Activated CD4-positive, alpha-beta T cell treated with anti-CD3 and anti-CD28 coated beads for 48 hours (primary cell): ENCODE measurements around the gene GRK3.

ENCODE experiments used
- DNase-seq: peaks from one replicate; pipeline ENCODE4 v3.0.0-alpha.2; 2020

GRK3 gene

DNA sequence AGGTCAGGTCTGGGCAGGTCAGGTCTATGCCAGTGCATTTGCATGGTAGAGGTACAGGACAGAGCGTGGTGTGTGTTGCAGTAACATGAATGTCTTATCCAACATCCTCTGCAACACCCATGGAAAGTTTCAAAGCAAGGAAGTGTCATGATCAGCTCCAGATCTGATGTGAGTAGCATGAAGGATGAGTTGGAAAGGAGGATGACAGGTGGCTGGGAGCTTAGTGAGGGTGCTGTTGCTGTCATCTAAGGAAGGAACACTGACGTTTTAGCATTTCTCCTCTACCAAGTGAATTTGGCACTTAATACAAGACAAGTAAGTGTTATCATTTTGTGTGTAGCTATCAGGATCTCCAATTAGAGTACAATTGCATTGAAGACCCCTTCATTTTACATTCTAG lies 65.1 kb downstream of the GRK3 start:
- no peak for DNase-seq

DNA sequence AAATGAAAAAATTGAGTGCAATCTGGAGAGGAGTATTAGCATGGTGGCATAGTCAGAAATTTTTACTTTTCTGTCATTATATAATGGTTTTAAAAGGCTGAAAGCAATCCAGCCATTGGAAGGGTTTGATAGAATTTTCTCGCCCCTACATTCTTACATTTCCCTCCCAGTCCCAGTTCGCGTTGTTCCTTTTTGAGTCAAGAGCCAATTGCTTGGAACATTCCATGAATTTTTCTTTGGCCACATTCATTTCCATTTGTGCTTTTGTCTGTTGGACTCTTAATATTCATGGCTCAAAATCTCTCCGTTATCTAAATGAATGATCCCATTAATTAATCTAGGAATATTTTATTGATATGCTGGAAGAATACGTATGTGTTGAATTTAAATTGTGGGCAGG lies 66.0 kb downstream of the GRK3 start:
- DNase-seq, result no peak

DNA sequence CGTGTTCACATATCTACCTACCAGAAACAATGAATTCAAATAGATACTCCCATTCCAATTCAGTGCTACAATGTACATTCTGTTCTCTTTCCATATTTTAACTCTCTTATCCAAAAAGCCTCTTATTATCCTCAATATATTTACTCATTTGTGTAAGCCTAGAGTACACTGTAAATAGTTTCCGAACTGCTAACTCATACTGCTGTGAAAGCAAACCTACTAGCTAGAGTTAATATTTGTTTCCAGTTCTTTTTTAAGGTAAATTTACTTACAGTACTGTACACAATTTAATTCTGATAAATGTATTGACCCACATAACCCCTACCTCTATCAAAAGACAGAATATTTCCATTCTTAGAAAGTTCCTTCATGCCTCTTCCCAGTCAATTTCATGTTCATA lies 71.8 kb downstream of the GRK3 start:
- DNase-seq, result no peak

DNA sequence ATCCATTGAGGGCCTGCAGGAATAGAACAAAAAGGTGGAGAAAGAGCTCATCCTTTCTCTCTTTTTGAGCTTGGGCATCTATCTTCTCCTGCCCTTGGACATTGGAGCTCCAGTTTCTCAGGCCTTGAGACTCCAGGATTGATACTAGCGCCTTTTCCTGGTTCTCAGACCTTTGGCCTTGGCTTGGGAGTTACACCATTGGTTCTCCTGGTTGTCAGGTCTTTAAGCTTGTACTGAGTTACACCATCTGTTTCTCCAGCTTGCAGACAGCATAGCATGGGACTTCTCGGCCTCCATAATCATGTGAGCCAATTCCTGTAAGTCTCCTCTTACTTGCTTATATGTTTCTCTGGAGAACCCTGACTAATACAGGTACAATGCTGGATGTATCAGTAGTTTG lies 72.6 kb downstream of the GRK3 start:
- no peak for DNase-seq

DNA sequence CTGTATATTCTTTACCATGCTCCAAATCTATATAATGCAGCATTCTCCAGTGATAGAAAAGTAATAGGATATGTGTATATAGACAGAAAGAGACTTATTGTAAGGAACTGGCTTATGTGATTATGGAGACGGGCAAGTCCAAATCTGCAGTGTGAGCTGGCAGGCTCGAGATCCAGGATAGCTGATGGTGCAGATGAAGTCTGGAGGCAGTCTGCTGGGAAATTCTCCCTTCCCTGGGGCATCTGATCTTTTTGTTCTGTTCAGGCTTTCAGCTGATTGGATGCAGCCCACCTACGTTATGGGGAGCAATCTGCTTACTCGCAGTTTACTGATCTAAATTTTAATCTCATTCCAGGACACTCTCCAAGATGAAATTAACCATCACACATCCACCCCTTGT lies 73.2 kb downstream of the GRK3 start:
- no peak for DNase-seq

DNA sequence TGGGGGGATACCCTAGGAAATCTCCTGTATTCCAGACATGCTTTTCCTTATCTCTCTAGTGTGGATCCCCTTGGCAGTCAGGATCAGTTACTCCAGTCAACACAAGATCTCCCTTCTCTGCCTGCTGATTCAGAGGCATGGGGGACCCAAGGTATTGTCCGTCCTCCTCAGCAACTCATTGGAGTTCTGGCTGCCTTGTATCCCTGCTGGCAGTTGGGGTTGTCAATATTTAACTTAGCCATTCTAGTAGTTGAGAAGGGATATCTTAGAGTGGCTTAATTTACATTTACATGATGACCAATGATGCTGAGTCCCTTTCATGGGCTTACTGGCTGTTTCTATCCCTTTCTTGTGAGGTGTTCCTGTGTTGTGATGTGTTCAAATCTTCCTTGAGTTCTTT lies 74.2 kb downstream of the GRK3 start:
- DNase-seq, result no peak

DNA sequence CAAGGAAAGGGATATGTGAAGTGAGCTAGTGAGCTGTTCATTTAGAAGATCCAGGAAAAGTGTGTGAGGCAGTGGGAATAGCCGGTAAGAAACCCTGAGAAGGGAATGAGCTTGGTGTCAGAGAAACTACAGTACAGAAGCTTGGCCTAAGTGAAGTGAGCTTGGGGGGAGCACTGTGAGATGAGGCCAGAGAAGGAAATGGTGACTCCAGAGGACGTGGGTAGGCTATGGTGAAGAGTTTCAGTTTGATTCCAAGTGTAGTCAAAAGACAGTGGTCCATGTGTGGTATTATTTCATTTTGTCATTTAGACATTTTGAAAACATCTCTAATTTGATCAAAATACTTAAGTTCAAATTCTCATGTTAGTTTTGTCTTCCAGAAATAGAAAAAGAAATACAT lies 77.2 kb downstream of the GRK3 start:
- no peak for DNase-seq

DNA sequence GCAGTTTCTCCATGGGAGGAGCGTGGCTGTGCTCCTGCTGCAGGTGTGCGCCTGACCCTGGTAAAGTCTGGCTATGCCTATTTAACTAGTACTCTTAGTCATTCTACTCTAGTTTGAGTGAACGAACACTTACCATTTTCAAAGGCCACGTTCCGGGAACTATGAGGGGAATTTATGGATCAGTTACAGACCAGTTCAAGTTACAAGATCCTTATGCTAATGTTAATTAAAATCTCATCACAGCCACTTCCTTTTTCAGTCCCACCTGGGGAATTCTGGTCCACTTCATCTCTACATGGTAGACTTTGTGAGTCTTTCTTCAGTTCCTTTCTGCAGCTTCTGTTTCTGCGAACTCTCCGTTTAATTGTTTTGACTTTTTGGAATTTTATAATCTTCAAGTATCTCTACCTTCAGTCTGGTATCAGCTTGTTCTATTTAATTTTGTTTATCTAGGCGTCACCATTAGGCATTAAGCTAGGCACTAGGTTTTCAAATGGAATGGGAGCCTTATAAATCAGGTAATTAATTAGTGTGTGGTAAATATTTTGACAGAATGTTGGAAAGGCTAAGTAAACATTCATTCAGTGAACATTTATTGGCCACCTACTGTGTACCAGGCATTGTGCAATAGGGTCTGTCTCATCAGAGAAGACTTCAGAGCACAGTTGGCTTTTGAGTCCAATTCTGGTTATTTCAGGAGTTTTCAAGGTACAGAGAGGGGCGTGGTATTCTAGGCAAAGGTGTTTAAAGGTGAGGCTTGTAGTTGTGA lies 78.9 kb downstream of the GRK3 start:
- DNase-seq, result no peak

DNA sequence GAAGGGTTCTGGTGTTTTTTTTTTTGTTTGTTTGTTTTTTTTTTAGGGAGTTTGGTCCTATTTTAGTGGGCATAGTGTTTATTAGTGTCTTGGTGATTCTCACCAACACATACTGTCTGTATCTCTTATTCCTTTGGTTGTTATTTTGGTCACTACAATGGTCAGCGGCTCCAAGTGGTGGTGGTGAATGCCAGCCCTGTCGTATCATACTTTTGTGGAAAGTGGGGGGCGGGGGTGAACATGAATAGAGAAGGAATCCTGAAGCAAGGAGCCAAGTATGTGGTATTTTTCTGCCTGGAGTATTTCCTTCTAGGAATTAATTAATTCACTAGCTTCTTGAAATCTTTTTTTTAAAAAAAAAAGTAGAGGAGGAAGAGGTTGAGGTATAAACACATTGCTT lies 79.6 kb downstream of the GRK3 start:
- DNase-seq, result no peak

DNA sequence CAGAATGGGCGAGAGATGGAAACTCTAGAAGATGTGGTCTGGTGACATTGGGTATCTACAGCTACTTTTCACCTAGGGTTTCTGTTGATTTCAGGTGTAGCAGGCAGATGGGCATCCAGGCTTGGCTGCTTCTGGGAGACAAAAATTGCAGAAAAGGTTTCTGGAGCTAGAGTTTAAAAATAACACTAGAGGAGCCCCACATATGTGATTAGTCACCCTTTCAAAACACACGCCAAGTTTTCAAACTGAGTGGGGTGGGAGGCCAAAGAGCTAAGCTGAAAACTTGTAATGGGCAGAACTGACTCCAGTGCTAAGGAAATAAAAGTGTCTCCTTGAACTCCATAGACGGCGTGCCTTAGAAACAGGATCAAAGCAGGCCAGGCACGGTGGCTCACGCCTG lies 80.8 kb downstream of the GRK3 start:
- DNase-seq, result no peak

DNA sequence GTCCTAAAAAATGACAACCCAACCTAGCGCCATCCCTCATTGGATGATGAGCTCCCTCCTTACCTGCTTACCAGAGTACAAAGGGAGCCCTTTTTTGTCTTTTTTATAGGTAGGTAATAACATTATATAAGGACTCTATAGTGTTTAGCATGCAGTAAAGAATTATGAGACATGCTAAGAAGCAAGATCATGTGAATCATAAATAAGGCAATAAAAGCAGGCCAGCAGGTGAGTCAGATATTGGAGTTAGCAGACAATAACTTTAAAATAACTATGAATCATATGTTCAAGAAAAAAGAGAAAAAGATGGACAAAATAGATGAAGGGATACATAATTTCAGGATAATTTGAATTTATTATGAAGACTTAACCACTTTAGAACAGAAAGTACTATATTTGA lies 81.5 kb downstream of the GRK3 start:
- no peak for DNase-seq

DNA sequence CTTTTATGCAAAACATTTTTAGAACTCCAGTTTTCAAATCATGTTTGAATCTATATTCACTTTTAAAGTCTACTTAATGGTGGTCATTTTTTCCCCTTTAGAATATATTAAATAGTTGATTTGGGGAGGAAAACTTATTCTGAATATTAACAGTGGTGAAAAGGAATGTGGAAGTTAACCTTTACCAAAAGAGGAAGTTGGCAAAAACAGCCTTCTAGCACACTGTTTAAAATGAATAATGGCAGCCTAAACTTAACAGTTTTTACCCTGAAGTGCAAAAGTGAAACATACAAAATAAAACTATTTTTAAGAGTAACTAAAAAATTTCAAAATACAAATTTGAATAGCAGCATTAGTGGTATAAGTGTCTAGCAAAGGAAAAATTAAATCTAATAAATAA lies 86.4 kb downstream of the GRK3 start:
- no peak for DNase-seq

DNA sequence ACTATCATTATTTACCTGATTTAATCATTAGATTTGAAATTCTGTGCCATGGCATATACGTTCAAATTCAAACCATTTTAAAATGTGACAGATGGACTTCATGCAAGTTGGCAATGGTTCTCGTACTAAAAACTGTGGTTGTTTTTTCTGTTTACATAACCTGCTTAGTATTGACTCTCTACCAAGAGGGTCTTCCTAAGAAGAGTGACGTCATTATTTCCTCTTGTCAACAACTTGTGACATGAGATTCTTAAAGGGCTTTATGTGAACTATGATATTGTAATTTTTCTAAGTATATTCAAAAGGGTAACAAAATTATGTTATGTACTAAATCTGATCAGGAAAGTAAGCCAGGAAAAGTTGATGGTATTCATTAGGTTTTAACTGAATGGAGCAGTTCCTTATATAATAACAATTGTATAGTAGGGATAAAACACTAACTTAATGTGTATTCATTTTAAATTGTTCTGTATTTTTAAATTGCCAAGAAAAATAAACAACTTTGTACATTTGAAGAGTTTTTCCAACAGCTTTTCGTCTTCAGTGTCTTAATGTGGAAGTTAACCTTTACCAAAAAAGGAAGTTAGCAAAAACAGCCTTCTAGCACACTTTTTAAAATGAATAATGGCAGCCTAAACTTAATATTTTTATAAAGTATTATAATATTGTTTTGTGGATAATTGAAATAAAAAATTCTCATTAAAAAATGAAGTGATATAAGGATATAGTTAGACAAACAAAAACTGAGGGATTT lies 87.0 kb downstream of the GRK3 start:
- DNase-seq, result no peak

DNA sequence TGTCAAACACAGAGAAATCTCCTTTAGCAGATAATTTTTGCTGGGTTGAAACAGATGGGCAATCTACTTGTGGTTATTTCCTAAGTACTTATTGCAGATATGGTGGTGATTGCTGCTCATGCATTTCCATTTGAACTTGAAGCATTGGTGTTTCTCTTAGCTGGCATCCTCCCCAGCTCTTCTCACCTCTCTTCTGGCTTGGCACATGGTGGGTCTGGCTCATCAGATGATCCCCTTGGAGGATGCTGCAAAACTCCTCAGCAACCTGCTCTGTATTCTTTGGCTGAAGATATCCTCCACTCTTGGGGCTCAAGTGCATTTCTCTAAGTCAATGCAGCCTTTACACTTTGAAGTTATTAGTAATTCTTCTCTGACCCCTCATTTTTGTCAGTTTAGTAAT lies 90.2 kb downstream of the GRK3 start:
- no peak for DNase-seq

DNA sequence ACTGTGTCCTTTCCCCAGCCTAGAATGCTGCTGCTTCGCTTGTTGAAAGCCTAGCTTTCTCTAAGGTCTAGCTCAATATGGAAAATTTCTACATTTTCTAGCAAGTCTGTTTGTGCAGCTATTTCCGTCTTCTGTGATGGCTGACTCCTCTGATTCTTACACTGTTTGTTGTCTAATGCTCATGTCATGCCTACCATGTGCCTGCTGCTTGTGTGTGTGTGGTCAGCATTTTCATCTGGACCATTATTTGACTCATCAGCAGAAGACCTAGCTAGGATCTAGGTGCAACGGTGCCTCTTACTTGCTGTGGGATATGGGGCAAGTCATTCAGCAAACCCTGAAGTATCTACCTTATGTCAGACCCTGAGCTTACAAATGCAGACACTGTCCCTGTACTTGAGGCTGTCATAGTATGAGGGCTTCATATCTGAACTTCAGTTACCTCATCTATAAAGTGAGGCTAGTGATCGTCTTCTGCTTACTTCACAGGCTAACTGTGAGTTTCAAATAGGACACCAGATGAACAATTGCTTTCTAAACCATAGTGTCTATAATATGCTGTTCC lies 91.0 kb downstream of the GRK3 start:
- DNase-seq, result no peak

DNA sequence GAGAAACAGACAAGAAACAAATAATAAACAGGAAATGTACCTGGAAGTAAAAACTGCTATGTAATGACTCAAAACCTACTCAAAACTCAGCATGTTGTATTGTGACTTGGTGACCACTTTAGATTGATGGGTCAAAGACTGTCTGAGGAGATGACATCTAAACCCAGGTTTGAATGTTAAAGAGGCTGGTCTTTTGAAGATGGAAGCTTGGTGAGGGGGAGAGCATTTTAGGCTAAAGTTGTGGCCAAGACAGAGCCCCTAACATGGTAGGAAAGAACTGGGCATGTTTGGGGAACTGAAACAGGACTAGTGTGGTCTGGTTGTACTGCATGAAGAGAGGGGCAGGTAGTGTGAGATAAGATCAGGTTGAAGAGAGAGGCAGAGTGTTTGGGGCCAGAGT lies 92.2 kb downstream of the GRK3 start:
- no peak for DNase-seq

DNA sequence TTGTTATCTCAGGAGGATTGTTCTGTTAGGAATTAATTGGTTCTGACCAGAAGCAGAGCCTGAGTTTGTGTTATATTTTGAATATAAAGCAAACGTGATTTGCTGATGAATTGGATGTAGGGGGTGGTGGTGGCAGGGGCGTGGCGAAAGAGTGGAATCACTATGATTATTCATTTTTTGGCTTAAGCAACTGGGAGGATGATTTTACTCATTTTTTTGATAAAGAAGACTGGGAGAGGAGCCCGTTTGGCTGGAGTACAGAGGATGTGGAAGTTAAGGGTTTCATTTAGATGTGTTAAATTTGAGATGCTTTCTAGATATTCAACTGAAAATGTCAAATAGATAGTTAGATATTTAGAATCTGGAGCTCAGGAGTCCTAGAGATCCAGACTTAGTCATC lies 94.2 kb downstream of the GRK3 start:
- DNase-seq, result no peak

DNA sequence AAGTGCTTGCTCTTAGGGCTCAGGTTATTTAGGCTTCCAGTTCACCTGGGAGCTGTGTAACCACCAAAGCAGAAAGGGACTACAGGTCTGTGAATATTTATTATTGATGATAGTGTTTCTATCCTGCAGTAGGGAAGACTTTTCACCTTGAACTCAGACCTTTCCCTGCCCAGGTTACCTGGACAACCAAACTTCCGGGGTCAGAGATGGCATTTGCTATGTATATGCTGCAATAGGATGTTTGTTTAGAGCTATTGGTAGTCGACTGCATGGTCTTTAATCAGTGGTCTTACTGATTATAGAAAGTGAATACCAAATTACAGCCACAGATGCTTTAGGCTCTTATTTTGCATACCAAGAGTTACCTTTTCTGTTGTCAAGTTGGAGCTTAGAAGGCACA lies 94.9 kb downstream of the GRK3 start:
- DNase-seq, result no peak

DNA sequence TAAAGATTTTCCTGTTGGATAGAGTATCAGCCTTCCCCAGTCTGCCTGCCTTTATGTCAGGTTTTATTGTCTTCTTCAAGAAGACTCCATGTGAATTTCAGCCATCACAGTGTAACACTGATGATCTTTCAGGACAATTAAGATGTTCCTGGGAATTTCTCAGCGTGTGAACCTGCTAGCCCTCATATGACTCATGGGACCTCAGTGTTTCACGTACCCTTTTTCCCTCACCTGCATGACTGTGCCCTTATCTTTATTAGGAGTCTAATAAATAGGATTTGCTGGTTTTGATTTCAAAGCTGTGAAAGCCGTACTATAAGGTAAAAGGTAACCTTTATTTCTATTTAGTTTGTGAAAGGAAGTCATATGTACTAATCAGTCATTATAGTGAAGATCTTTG lies 95.9 kb downstream of the GRK3 start:
- no peak for DNase-seq

DNA sequence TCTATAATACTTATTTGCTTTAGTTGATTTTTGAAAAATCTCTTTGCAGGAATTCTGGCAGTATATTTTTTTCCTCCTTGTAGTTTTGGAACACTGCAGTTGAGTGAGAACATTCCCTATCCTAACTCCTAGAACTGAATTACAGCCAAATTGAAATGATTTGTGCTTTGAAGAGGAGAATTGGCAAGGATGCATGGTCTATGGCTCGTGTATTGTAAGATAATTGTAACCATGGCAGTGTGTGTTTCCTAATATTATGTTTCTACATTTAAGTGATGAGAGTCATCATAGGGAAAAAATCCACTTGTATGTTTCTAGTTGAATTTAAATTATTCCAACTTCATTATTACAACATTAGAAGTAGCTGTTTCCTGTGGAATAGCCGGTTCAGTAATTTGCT lies 96.6 kb downstream of the GRK3 start:
- no peak for DNase-seq

DNA sequence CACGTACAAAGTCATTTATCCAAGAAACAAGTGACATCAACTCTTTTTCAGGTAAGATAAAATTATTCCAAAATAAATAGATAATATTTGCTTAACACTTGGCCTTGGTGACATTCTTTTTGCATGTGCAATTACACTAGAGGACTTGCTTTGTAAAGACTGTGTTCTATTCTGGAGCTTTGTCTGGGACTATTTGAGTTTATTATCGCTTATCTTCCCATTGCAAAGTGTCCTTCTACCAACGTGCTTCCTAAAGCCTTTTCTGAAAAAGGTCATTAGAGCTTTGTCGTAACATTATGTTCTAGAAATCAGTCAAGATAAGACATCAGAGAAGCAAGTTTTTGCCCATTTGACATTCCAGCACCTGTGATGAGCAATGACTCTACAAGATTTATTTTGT lies 99.2 kb downstream of the GRK3 start:
- no peak for DNase-seq

DNA sequence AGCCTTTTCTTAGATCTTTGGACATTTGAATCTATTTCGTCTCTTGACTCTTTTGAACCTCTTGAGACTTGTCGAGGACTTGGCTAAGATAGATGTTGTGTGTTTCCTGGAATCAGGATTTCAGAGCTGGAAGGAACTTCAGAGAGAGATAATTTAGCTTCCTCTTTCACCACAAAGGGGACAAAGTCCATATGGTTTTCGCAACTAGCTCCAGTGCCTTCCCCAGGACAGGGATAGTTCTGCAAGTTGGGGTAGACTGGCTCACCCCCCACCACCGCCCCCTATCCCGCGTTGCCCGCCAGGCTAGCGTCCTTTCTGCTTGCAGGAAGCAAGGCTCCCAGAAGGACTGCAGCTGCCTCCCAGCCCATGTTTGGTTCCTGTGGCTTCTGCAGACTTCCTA lies 101.8 kb downstream of the GRK3 start:
- no peak for DNase-seq

DNA sequence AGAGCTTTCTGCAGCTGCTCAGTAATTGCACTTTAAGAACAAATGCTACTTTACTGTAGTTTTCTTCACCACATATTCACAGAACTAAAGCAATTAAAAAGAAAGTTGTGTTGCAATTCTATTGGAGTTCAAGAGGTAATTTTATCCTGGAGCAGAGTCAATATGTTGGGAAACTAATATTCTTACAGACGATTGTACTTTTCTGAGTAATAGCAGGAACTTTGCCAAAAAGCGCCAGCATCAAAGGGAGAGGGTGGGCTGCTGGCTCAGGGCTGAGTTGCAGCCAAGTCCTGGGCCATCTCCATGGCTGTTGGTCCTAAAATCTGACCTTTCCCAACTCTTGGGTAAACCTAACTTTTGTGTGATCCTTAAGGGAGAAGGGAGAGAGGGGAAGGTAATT lies 104.0 kb downstream of the GRK3 start:
- no peak for DNase-seq

DNA sequence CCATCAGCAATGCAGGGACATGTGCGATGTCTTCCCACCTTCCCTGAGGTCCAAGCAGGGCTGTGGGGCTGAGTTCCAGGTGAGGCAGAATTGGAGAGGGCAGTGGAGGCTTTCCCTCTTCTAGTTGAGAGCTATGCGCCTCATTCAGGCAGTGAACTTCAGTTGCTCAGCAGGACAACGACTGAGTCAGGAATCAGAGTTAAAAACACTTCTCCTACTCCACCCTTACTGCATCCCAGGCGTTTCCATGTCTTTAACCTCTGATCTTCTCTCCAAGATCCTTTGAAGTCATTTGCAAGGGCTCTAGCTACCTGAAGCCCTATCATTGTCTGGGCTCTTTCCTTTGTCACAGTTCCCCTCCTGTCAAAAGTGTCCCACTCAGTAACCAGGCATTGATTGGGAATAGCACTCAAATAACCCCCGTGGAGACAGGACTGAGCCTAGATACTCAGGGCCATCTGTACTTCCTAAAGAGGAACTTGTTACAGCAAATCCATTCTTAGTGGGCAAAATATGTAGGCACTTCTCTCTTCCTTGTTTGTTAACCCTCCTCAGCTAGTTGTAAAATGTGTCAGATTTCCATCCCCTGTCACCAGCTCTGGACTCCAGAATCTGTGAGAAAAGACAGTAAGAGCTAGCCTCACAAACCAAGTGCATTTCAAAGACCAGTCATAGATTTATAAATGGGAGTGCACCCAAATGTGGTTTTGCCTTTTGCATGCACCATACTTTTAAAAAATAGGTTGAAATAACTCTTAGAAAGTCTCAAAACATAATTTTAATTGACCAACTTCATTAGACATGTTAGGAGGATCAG lies 105.0 kb downstream of the GRK3 start:
- DNase-seq, result no peak
